Bronchial epithelial cell (primary cell): ENCODE results near the gene SMARCB1. TPM values are rescaled to one million over a fixed set of nuclear protein-coding genes. Genes with fewer than 3 reads are reported as not detected.

Source experiments
- DNase-seq: peaks from one replicate; pipeline ENCODE4 v3.0.0-alpha.2; 2010; ENCODE audit warnings: low read depth
- FAIRE-seq: peaks from 2 replicates; lab custom pipeline; 2011; peaks lifted over from hg19 to GRCh38; lab: Jason Lieb, UNC
- H3K27me3 ChIP-seq: 2 replicates; pipeline ENCODE4 v1.5.1; 2011; ENCODE audit warnings: low read length; ENCODE audit not compliant: control insufficient read depth, insufficient read depth
- H3K36me3 ChIP-seq: 2 replicates; pipeline ENCODE4 v1.5.1; 2011; ENCODE audit warnings: low read length; ENCODE audit not compliant: control insufficient read depth, insufficient read depth
- H3K4me3 ChIP-seq: 2 replicates; pipeline ENCODE4 v1.5.1; 2011; ENCODE audit warnings: mild to moderate bottlenecking, low read depth, low read length, control low read depth
- total RNA-seq: library from RNA; depleted of rRNA; stranded (reverse); fragments of >200 nt; gene quantifications from 2 replicates; pipeline ENCODE4 v1.2.1, GENCODE V29; 2014
- TF ChIP-seq, protein P1 (sequence below): IDR thresholded peaks from 2 replicates; pipeline ENCODE4 v1.5.1; 2011; ENCODE audit warnings: mild to moderate bottlenecking, moderate library complexity, low read length, control low read depth, inconsistent platforms; ENCODE audit not compliant: insufficient read depth, severe bottlenecking

The SMARCB1 gene
- total RNA-seq, 1 donor from 2014 or later: 19.5 TPM

- FAIRE-seq: no peak
- Histone ChIP-seq H3K4me3 (no peak overlapping the region), H3K36me3 (peaks cover 20% of the 10 kb centered on the region), H3K27me3 (no peaks in the 10 kb centered on the region)
- no peak for DNase-seq
- TF ChIP-seq, protein P1, sequence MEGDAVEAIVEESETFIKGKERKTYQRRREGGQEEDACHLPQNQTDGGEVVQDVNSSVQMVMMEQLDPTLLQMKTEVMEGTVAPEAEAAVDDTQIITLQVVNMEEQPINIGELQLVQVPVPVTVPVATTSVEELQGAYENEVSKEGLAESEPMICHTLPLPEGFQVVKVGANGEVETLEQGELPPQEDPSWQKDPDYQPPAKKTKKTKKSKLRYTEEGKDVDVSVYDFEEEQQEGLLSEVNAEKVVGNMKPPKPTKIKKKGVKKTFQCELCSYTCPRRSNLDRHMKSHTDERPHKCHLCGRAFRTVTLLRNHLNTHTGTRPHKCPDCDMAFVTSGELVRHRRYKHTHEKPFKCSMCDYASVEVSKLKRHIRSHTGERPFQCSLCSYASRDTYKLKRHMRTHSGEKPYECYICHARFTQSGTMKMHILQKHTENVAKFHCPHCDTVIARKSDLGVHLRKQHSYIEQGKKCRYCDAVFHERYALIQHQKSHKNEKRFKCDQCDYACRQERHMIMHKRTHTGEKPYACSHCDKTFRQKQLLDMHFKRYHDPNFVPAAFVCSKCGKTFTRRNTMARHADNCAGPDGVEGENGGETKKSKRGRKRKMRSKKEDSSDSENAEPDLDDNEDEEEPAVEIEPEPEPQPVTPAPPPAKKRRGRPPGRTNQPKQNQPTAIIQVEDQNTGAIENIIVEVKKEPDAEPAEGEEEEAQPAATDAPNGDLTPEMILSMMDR: no peak
These were observed 47.1 kb downstream of the SMARCB1 start for GRCh38 chr22:23833911-23834317.

GRCh38 chr22:23834406-23834792 lies 47.6 kb downstream of the SMARCB1 start:
- FAIRE-seq: no peak
- Histone ChIP-seq H3K27me3 (no peaks in the 10 kb centered on the region), H3K4me3 (no peak overlapping the region), H3K36me3 (peaks cover 15% of the 10 kb centered on the region)
- DNase-seq: no peak
- TF ChIP-seq, protein P1: no peak

DNA sequence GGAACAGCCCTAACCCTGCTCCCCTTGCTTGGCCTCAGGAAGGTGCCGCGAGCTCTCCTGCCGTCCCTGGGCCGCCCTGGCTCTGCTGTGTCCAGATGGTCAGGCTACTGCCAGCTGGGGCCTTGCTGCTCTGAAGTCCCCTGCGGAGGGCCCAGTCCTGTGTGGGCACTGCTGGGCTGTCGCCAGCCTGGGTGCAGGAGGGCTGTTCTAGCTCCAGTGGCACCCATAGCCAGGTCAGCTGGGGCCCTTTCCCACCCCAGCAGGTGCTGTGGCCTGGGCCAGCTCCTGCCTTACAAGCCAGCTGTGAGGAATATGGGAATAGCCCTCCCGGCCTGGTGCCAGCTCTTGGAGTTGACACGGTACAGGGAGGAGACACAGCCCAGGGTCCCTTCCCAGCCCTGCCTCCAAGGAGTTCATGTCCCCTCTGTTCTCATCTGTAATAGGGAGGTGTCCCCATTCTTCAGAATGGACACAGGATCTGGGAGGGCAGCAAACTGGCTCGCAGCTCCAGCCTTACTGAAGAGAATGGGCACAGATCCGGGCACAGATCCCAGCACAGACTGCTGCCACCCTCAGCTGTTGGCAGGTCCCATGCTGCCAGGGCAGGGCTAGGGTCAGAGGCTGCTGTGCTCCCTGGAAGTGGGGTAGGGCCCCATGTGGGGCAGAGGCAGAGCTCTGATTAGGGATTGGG lies 48.2 kb downstream of the SMARCB1 start:
- Histone ChIP-seq H3K36me3 (peaks cover 15% of the 10 kb centered on the region), H3K27me3 (no peaks in the 10 kb centered on the region), H3K4me3 (no peak overlapping the region)
- FAIRE-seq (no peak), DNase-seq (no peak)
- TF ChIP-seq, protein P1: no peak

DNA sequence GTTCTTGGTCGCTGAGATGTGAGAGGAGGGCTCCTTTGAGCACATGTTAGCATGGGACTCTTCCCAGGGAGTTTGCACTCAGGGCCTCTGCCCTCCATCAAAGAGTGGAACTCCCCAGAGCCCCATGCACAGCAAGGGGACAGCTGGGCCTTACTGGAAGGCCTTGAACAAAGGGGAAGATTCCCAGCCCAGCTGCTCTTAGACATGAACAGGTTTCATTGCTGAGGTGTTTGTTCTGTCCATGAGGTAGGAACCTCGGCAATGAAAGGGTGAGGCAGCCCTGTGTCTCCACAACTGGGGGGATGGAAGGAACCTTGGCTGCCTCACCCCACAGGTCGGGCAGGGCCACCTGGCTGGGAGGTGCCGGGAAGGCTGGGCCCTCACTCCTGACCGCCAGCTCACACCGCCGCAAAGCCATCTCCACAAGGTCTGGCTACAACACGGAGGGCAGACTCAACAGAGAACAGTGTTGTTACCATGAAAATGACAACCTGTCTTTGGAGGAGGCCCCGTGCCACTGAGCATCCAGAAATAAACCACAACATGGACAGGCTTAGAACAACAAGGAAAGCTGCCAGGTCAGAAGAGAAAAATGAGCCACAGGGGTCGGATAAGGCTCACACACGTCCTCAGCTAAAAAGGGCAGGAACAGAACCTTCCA lies 48.8 kb downstream of the SMARCB1 start:
- Histone ChIP-seq H3K36me3 (peaks cover 15% of the 10 kb centered on the region), H3K27me3 (no peaks in the 10 kb centered on the region), H3K4me3 (no peak overlapping the region)
- DNase-seq: no peak
- TF ChIP-seq, protein P1: no peak
- FAIRE-seq: no peak

DNA sequence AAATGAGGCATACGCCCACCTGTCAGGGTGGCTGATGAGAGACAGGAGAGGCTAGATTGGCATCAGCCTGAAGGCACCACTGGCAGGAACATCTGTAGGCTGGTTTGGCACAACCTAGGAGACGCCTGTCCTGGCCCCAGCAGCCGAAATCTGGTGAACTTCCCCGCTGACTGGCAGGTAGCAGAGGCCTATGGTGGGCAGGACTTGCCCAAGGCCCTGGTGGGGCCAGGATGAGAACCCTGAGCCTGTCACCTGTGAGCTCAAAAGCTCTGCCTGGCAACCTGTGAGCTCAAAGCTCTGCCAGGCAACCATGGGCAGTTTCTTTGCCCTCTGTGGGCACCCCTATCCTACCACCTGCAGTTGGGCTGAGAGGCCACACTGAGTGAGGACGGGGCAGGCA lies 49.5 kb downstream of the SMARCB1 start:
- FAIRE-seq (no peak), DNase-seq (no peak)
- TF ChIP-seq, protein P1: no peak
- Histone ChIP-seq H3K27me3 (no peaks in the 10 kb centered on the region), H3K36me3 (peaks cover 13% of the 10 kb centered on the region), H3K4me3 (no peak overlapping the region)
